Tibial nerve (tissue), 4 donors: ENCODE data around the gene HCFC1.

Experiments
- CTCF ChIP-seq, 5 experiments: fragments of 200-600 bp in 3 of 5; fragments of 450-650 bp in 2 of 5; sonication (generic) in 3 of 5; IDR thresholded peaks; one replicate each; pipeline ENCODE4 v1.5.1; 2016 to 2019; ENCODE audit warnings: antibody characterized with exemption in 5 of 5, mild to moderate bottlenecking in 3 of 5, moderate library complexity in 2 of 5
- EP300 ChIP-seq, 2 donors: sonication (generic); formaldehyde crosslinking; IDR thresholded peaks; one replicate each; pipeline ENCODE4 v1.6.1; 2017; ENCODE audit warnings: antibody characterized with exemption in 2 of 2, mild to moderate bottlenecking in 1 of 2

GRCh38 chrX:153964105-153964504 is 7.5 kb downstream of the HCFC1 start:
- TF ChIP-seq EP300 (IDR thresholded peaks at IDR 0.05) (no peak), CTCF (IDR thresholded peaks at IDR 0.05) (no peak)
